ENCODE data around the gene FOXK2.

FOXK2 gene

DNA sequence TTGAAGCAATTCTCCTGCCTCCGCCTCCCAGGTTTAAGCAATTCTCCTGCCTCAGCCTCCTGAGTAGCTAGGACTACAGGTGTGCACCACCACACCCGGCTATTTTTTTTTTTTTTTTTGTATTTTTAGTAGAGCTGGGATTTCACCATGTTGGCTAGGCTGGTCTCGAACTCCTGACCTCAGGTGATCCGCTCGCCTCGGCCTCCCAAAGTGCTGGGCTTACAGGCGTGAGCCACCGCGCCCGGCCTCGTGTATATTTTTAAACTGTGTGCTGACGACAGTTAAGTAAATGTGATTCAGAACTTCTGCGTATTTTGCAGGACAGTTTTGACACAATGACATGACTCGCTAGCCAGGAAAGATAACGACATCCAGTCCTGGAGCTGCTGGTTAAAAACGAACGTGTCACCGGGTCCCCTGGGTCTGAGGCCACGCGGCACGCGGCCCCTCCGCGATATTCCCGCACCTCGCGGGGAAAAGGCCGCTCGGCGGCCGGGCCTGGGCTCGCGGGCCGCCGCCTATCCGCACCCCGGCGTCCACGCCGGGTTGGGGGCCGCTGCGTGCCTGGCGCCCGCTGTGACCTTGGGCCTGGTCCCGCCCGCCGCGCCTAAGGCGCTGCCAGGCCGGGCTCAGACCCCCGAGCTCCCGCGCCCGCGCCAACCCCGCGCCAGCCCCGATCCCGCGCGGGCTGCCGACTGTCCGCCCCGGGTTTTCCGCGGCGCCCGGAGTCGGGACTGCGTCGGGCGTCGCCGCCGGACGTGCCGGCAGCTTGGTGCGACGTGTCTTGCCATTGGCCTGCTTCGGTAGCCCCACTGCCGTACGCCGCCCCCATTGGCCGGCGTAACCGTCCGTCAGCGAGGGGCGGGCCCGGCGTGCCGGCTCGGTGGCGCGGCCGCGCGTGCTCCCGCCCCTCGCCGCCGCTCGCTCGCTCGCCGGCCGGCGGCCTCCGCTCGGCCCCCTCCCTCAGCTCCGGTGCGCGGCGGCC lies at the start of gene FOXK2:
Gene FOXK2, plus strand, starts transcription at position 907 of the 985 bp plus-strand sequence. CDS start 157 bp downstream, outside the sequence.
- in situ Hi-C loops (cut with MboI; ENCODE audit: low sequenced_read_pairs) = no loop called here

DNA sequence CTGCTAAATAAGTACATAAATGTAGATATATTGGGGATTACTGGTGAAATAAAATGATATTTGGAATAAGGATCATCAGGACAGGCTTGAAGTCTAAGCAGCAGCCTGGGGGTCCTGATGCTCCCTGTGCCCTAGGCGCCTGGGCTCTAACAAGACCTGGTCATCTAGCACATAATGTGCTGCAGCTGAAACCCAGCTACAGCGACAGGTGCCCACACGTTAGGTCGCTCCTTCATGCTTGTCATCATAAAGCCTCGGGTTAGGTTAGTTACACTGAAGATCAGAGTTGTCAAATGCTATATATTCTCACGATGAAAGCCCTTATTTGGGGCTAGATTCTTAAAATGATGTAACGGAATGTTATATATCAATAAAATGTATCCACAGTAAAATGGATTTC lies 49.5 kb upstream of the FOXK2 start:
- in situ Hi-C loops (cut with MboI; ENCODE audit: low sequenced_read_pairs) = no loop called here

DNA sequence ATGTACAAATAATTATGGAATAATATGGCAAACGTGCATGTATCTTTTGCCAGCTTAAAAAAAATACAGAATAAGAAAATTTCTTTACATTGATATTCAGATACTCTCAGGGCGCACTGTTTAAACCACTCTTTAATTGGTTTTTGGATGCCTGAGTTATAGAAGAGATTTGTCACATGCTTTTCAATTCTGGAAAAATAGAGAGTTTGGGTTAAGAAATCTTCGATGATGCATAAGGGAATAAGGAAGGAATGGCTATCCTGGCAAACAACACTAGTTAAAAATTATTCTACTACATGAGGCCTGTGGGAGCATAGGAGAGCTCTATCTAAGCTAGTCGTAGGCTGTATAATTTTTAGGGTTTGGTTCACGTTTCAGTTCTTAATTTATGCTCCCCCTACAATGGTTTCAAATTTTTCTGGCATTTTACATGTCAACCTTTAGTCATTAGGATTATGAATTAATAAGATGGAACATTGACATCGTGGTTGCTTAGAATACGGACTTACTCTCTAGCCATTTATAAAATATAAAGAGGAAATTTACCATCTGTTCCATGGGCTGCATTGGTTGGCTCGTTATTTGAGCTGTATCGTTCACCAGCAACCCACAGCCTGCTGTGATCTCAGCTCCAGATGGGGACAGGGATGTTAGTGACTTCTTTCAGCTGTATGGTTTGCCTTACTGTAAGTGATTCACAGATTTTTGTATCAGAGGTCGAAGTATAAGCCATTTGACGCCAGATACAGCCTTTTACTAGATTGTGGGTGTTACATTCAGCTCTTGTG lies 45.1 kb upstream of the FOXK2 start:
- in situ Hi-C loops (cut with MboI; ENCODE audit: low sequenced_read_pairs) = no loop called here

DNA sequence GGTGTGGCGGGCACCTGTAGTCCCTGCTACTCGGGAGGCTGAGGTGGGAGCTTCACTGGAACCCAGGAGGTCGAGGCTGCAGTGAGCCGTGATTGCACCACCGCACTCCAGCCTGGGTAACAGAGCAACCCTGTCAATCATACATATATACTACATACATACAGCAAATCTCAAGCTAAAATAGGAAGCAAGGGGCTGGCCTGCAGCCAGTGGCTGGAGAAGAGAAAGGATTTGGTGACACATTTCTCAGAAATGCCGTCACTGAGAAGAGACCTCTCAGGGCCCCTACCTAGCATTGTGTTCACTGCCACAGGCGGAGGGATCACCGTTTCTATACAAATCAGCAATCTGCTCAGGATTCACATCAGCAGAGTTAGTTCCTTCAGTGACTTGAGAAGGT lies 44.1 kb upstream of the FOXK2 start:
- in situ Hi-C loops (cut with MboI; ENCODE audit: low sequenced_read_pairs) = no loop called here

DNA sequence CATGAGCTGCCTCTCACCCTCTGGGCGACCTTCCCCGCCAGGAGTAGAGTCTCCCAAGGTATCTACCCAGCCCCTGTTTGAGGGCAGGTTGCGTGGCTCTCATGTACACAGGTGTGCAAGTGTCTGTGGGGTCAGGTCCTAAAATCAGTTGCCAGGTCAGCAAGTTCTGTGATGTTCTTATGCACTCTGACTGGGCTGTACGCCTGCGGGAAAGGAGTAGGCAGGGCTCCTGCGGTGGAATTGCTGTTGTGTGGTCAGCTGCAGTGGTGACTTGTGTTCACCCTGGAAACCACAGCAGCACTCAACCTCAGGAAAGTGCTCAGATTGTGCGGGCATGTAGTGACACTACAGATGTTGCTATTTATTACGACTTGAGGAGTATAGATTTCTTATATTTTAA lies 41.6 kb upstream of the FOXK2 start:
- in situ Hi-C loops (cut with MboI; ENCODE audit: low sequenced_read_pairs) = no loop called here

DNA sequence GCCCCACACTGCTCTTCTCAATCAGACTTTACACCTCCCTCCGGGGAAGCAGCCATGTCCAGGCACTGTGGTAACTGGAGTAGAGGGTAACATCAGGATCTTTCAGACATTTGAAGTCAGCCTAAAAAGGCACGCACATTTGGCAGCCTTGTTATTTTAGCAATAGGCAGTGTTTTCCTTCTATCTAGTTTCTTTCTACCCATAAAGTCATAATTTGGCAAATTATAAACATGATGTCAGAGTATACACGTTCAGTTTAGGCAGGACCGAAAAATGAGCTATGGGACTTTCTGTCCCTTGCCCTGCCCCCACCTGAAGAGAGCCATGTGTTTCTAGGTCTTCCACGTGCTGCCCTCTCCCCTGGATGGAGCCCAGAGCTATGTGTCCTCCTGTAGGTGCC lies 39.9 kb upstream of the FOXK2 start:
- in situ Hi-C loops (cut with MboI; ENCODE audit: low sequenced_read_pairs) = no loop called here

DNA sequence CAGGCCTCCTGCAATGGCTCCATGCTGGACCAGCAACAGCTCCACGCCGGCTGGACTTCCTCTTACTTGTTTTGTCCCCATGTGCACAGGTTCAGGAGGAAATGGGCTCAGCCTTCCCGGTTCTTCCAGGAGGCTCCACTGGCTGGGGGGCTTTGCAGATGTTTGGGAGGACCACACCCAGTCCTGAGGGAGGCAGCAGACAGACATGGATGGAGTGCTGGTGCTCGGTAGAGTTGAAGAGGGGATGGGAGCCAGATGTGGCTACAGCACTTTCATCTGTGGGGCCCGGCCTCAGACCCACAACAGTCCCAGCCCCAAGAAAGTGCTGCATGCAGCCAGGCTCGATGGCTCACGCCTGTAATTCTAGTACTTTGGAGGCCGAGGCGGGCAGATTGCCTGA lies 39.2 kb upstream of the FOXK2 start:
- in situ Hi-C loops (cut with MboI; ENCODE audit: low sequenced_read_pairs) = no loop called here

DNA sequence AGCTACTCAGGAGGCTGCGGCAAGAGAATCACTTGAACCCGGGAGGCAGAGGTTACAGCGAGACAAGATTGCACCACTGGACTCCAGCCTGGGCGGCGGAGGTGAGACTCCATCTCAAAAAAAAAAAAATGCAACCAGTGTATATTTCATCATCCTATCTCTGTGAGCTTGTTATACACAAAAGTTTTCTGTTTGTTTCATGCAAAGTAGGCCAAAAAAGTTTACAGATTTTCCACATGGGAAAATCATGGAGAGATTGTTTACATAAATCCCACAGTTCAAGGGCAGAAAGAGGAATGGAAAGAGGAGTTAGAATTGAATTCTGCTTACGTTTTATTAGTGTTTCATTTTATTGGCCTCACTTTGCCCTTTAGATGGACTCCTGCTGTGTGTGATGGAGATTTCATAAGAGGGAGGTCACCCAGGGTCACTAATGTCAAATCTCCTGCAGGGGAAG lies 36.3 kb upstream of the FOXK2 start:
- in situ Hi-C loops (cut with MboI; ENCODE audit: low sequenced_read_pairs) = no loop called here

DNA sequence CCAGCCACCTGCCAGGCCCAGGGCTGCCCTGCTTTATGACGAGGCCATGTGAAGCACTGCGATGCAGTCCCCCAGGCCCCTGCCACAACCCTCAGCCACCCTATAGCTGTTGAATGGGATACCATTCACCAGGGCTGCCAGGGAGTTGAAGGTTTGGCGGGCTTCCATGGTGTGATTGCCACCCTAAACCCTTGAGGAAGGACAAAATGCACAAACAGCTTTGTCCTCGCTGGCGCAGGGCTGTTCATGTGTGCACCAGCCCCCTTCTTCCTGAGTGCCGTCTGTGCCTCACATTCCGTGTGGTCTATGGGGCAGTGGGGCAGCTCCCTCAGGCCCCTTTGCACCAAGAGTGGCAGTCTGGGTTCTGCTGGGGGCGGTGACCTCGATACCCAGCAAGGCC lies 35.7 kb upstream of the FOXK2 start:
- in situ Hi-C loops (cut with MboI; ENCODE audit: low sequenced_read_pairs) = no loop called here

DNA sequence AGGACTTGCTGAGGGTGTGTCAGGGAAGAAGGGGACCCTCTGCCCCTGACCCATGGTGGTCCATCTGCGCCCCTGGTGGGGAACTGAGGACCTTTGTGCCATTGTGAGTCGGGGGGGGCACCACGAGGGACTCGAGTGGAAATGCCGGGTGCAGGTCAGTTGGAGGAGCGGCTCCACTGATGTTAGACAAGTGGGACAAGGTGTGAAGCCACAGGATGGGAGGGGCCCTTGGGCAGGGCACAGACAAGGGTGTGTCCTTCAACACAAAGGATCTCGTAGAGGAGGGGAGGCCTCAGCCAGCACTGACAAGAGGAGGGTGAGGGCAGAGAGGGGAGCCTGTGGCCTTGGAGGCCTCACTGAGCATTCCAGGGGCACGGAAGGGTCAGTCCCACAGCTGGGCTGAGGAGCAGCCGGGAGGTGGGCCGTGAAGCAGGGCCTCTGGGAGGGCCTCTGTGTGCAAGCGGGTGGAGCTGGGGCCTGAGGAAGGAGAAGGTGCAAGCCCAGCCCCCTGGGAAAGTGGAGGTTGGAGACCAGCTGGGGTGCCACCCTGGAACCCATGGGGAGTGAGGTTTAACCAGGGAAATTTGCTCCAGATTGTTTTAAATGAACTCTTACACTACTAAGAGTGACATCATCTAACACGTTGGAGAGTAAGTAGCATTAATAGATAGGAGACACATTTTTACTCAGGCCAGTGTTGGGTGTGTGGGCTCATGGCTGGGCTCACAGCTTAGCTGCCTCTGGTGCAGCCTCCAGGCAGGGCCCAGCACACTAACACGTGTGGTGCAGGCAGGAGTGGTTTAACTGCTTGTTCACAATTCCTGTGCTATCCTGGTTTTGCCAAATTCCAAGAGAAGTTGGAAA lies 33.1 kb upstream of the FOXK2 start:
- in situ Hi-C loops (cut with MboI; ENCODE audit: low sequenced_read_pairs) = no loop called here

DNA sequence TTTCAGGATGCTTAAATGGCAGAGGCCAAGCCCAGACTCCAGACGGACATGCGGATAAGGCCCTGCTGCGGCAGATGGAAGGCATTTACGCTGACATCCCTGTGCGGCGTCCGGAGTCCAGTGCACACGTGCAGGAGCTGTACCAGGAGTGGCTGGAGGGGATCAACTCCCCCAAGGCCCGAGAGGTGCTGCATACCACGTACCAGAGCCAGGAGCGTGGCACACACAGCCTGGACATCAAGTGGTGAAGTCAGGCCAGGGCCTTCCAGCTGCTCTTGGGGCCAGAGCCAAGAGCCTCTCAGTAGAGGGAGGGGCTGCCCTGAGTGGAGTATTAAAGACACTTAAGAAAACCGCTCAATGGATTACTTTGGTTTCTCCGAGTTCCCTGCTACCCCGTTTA lies 31.6 kb upstream of the FOXK2 start:
- in situ Hi-C loops (cut with MboI; ENCODE audit: low sequenced_read_pairs) = no loop called here

DNA sequence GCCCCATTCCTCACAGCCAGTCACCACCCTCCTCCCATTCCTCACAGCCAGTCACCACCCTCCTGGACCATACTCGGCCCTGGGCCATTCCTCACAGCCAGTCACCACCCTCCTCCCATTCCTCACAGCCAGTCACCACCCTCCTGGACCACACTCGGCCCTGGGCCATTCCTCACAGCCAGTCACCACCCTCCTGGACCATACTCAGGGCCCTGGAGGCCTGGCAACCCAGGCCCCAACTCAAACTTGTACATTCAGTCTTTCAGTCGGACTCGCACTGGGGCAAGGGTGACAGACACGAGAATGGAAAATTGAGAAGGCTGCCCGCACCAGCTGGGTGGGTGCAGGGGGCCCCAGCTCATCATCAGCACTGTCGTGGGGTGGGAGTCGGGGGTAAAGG lies 30.4 kb upstream of the FOXK2 start:
- in situ Hi-C loops (cut with MboI; ENCODE audit: low sequenced_read_pairs) = no loop called here

DNA sequence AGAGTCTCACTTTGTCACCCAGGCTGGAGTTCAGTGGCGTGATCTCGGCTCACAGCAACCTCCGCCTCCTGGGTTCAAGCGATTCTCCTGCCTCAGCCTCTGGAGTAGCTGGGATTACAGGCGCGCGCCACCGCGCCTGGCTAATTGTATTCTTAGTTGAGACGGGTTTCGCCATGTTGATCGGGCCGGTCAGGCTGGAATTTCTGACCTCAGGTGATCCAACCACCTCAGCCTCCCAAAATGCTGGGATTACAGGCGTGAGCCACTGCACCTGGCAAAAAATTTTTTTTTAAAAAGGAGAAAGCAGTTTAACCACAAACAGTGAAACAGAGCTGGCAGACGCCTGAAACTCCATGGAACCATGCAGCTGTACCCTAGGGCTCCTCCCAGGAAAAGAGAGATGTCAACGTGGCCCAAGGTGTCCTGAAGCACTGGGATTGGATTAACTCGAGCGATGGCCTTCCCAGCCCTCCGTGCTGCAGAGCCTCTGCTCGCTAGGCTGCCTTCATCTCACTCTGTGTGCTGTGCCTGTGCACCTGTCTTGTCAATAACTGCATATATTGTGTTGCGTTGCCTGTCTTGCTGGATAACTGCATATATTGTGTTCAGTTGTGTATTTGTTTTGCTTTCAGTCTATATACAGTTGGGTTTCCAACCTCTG lies 29.6 kb upstream of the FOXK2 start:
- in situ Hi-C loops (cut with MboI; ENCODE audit: low sequenced_read_pairs) = no loop called here

DNA sequence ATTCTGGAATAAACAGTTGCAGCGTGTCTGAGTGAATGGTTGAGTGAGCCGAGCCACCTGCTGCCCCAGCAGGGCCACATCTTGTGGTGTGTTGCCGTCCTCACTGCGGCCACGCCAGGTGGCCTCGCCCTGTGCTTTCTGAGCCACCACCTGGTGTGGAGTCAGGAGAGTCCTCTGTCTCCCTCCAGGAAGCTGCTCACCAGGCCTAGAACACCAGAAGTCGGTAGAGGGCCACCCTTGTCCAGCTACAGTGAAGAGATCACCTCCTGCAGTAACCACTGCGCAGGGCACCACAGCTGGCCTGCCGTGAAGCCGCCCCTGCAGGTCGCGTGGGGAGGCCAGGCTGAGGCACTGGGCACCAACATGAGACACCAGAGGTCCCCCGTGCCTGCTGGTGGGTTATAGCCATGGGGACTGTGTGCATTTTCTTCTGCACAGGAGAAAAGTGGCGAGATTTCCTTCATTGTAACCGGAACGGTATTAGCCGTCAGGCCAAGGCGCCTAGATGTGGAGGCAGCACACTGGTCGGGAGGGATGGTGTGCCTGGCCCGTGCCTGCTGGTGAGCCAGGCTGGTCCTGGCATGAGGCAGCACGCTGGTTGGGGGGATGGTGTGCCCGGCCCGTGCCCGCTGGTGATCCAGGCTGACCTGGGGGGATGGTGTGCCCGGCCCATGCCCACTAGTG lies 28.9 kb upstream of the FOXK2 start:
- in situ Hi-C loops (cut with MboI; ENCODE audit: low sequenced_read_pairs) = no loop called here

DNA sequence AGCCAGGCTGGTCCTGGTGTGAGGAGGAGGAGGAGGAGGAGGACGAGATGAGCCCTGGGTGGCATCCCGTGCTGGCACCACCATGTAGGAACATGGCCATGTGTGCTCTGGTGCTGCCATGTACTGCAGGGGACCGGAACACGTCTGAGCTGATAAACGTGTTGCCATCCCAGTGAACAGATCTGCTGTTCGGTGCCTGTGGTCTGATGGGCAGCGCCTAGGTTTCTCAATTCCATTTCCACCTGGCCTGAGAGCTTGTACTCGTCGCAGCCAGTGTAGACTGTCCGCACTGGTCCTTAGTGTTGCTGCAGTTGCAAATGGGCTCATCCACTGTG lies 28.4 kb upstream of the FOXK2 start:
- in situ Hi-C loops (cut with MboI; ENCODE audit: low sequenced_read_pairs) = no loop called here

DNA sequence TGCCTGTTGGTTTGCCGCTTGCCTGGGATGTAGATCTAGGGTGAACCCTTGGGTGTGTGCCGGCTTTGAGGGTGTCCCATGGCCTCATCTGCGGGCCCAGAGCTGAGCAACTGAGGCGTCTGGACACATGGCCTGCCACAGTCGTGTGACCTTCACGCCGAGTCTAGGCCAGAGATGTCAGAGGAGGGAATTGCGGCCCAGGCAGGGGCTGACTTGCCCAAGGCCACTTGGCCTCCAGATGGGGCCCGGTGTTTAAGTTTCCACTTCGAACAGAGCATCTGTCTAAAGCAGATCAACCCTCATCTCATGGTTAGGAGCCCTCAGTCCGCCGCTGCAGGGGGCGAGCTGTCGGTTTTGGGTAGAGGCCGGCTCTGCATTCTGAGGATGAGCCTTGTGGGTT lies 28.0 kb upstream of the FOXK2 start:
- in situ Hi-C loops (cut with MboI; ENCODE audit: low sequenced_read_pairs) = no loop called here

DNA sequence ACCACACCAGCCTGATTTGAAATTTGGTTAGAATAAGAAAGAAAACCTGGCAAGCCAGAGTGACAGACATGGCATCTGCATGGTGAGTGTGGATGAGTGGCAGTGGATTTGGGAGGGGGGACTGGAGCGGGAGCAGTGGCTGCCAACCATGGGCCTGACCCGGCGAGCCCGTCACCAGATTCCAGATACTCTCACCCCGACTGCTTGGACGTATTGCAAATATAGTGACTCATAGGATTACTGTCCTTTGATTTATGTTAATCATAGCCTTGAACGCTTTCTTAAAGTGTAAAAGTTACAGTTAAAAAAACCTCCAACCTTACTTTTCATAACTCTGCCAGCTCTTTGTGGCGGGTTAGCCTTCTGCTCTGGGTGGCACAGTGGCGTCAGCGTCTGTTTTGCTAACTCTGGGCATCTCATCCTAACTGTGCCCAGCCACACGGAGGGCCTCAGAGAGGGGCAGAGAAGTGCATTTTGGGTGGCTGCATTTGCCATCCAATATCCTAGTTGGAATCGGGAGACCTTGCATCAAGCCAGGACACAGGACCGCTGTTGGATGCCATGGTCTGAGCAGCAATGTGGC lies 26.8 kb upstream of the FOXK2 start:
- in situ Hi-C loops (cut with MboI; ENCODE audit: low sequenced_read_pairs) = no loop called here

DNA sequence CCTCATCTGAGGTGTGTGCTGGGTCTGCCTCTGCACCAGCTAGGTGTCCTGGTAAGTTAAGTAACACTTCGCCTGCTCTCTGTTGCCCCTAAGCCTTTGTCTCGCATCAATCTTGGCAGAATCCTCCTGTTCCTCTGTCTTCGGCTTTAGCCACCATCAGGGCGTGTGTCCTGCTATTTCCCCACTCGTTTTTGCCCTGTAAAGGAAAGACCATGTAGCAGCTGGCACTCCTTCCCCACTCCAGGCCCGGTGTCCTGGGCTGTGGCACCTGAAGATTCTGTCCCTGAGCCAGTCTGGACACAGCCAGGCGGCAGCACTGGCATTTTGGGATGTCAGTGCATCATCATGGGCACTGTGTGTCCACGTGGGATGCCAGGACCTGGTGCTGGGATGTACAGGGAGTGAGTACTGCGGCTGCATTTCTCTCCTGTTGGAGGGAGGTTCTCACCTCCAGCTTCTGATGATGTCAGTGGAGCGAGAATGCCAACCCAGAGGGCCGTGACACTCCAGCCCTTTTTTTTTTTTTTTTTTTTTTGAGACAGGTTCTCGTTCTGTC lies 26.2 kb upstream of the FOXK2 start:
- in situ Hi-C loops (cut with MboI; ENCODE audit: low sequenced_read_pairs) = no loop called here
